Thoracic aorta (tissue), 2 donors: ENCODE measurements around the gene TAF10. TPM values are rescaled to one million over a fixed set of nuclear protein-coding genes. Genes with fewer than 3 reads are reported as not detected.
A peak's percentile ranks its signal among the peaks of the same experiment; 100 is the strongest.

ENCODE experiments used
- ATAC-seq: fragments of 150-250 bp; one replicate; pipeline ENCODE4 v1.8.0; 2017; ENCODE audit warnings: low read depth; ENCODE audit not compliant: insufficient number of reproducible peaks, low FRiP score
- DNase-seq: peaks from one replicate; pipeline ENCODE4 v3.0.0-alpha.2; 2020; ENCODE audit warnings: low spot score
- H3K27ac ChIP-seq, 2 donors: fragments of 200-600 bp; sonication (generic); 1 replicate in 1 of 2; 2 replicates in 1 of 2; pipeline ENCODE4 v1.5.1; 2016; ENCODE audit warnings: mild to moderate bottlenecking in 2 of 2, moderate library complexity in 2 of 2
- H3K27me3 ChIP-seq: fragments of 200-600 bp; sonication (generic); replicated peaks from 2 replicates; pipeline ENCODE4 v1.6.0; 2016; ENCODE audit warnings: mild to moderate bottlenecking; ENCODE audit not compliant: insufficient read depth
- H3K36me3 ChIP-seq: fragments of 200-600 bp; sonication (generic); one replicate; pipeline ENCODE4 v1.5.1; 2016
- H3K4me1 ChIP-seq, 2 donors: fragments of 200-600 bp; sonication (generic); 1 replicate in 1 of 2; 2 replicates in 1 of 2; pipeline versions ENCODE4 v1.5.1 to v1.6.0; 2016; ENCODE audit warnings: low read depth in 2 of 2, mild to moderate bottlenecking in 1 of 2; ENCODE audit not compliant: control insufficient read depth in 1 of 2
- H3K4me3 ChIP-seq: fragments of 200-600 bp; sonication (generic); 2 replicates; pipeline ENCODE4 v1.5.1; 2016; ENCODE audit warnings: mild to moderate bottlenecking
- H3K9me3 ChIP-seq: fragments of 200-600 bp; sonication (generic); 2 replicates; pipeline ENCODE4 v1.5.1; 2016
- CTCF ChIP-seq: fragments of 200-600 bp; sonication (generic); IDR thresholded peaks from one replicate; pipeline ENCODE4 v1.5.1; 2019; ENCODE audit warnings: antibody characterized with exemption
- total RNA-seq, 2 donors: library from RNA; depleted of rRNA; stranded (reverse); fragments of >200 nt; gene quantifications; one replicate each; pipeline versions ENCODE4 v1.1.0 to v1.2.3, GENCODE V29; 2016

TAF10 gene
- total RNA-seq, 2 donors from 2014 or later: 39.5 to 40.0 TPM

DNA sequence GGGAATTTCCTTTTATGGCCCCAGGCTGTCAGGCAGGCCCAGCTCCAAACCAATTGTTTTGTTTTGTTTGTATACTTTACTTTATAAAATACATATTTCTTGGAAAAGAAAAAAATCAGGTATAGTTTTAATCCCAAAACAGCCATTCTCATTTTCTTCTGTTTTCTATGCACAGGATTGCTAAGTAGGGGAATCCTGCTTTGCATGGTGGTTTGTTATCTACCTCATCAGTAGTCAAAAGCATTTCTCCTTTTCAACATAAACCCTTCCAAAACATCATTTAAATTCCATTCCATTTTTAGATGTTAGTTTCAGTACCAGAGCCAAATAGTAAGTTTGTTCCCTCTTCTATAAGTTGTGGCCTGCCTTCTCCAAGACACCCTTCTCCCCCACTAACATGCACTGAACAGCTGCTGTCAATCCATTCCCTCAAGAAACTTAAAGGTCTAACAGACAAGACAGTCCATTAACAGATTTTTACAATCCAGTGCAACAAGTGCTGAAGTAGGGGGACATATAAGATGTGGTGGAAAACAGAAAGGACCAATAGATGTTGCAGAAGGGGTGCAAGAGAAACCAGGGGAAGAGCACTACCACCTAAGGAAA is 4.7 kb downstream of the TAF10 start:
- Histone ChIP-seq H3K4me1 (peaks cover 50 to 69% of the 10 kb centered on the region in 2 donors), H3K36me3 (peaks cover 35% of the 10 kb centered on the region), H3K27ac (peak overlapping the region; percentile 99 to 100), H3K27me3 (no peaks in the 10 kb centered on the region), H3K4me3 (peak overlapping the region; percentile 89), H3K9me3 (no peaks in the 10 kb centered on the region)
- DNase-seq (no peak), ATAC-seq (no peak)
- no peak for TF ChIP-seq CTCF

GRCh38 chr11:6606471-6607189 is 5.4 kb downstream of the TAF10 start:
- H3K4me1 ChIP-seq: peaks cover 57 to 76% of the 10 kb centered on the region in 2 donors
- peak; percentile 90 for DNase-seq
- peaks cover 35% of the 10 kb centered on the region for H3K36me3 ChIP-seq
- H3K9me3 ChIP-seq: no peaks in the 10 kb centered on the region
- TF ChIP-seq CTCF: no peak
- H3K27ac ChIP-seq: peak overlapping the region; percentile 99 to 100
- peak; percentile 39 for ATAC-seq
- peak overlapping the region; percentile 89 for H3K4me3 ChIP-seq
- H3K27me3 ChIP-seq: no peaks in the 10 kb centered on the region

- TF ChIP-seq CTCF: no peak
- Histone ChIP-seq H3K4me1 (peaks cover 45 to 77% of the 10 kb centered on the region in 2 donors), H3K36me3 (peaks cover 29% of the 10 kb centered on the region), H3K27me3 (no peaks in the 10 kb centered on the region), H3K9me3 (no peaks in the 10 kb centered on the region), H3K4me3 (peak overlapping the region; percentile 89), H3K27ac (peak overlapping the region; percentile 99 to 100)
- no peak for ATAC-seq
- DNase-seq: no peak
These were observed 7.2 kb downstream of the TAF10 start for GRCh38 chr11:6604790-6605189.

- Histone ChIP-seq H3K27ac (peak overlapping the region; percentile 99 to 100), H3K4me1 (peaks cover 44 to 70% of the 10 kb centered on the region in 2 donors), H3K4me3 (peak overlapping the region; percentile 89), H3K9me3 (no peaks in the 10 kb centered on the region), H3K27me3 (no peaks in the 10 kb centered on the region), H3K36me3 (peaks cover 27% of the 10 kb centered on the region)
- peak; percentile 9 for TF ChIP-seq CTCF
- ATAC-seq (no peak), DNase-seq (no peak)
These were observed 7.9 kb downstream of the TAF10 start for GRCh38 chr11:6604081-6604626.

DNA sequence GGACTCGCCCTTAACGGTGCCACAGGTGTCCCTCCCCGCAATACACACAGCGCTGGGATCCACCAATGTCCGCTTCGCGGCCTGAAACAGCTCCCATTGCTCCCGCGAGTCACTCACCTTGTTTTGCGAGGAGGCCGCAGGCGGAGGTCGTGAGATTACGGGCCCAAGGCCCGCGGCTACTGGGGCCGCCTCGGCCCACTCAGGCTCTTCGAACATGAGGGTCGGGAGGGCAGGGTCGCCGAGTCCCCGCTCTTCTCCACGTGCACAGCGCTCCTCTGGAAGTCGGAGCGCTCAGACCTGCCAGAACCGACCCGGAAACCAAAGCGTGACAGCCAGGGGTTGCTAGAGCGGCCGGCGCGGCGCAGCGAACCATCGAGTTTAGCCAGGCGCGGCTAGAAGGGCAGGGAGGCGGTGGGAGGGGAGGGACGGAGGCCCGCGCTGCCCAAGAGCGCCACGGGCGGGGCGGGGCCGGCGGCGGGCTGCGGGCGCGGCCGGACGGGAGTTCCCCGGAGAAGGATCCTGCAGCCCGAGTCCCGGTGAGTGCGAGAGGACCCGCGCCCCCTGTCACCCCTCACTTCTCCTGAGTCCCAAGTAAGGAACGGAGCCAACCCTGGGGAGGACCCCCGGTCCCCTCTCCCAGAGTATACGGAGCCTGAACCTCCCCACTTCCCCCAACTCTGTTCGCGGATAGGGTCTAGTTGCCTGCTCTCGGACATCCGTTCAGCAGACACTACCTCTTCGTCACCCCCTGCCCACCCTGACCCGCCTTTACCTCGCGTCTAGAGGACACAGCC is 8.5 kb downstream of the TAF10 start, which contains the start of the genes ILK and RRP8:
Gene ILK (plus strand): TSS at position 488 of the 794 bp plus-strand sequence. CDS start 498 bp downstream, outside the sequence.
Gene RRP8 (minus strand): TSS at position 330 of the 794 bp plus-strand sequence. CDS start 114 bp downstream, at position 216.
- Histone ChIP-seq H3K9me3 (no peaks in the 10 kb centered on the region), H3K27ac (peak within 1 kb of the TSS; percentile 99 to 100), H3K4me1 (peaks cover 37 to 64% of the 10 kb centered on the region in 2 donors), H3K36me3 (peaks cover 27% of the 10 kb centered on the region), H3K27me3 (no peaks in the 10 kb centered on the region), H3K4me3 (peak within 1 kb of the TSS; percentile 89)
- ATAC-seq (peak; percentile 68), DNase-seq (peak; percentile 75)
- no peak for TF ChIP-seq CTCF
